Brain microvascular endothelial cell (primary cell): ENCODE measurements around the gene RBMX.
"Not testable (repeated sequence)": the region's sequence is repeated elsewhere in the genome, so short reads cannot be mapped to it uniquely, and the experiment has no call there.

Experiments
- DNase-seq: peaks from one replicate; pipeline ENCODE4 v3.0.0-alpha.2; 2020
- H3K27ac ChIP-seq: fragments of 250-450 bp; sonication (Bioruptor Pico); 2 replicates; pipeline ENCODE4 v1.5.1; 2020; ENCODE audit warnings: mild to moderate bottlenecking, moderate library complexity
- H3K27me3 ChIP-seq: fragments of 250-450 bp; sonication (Bioruptor Pico); replicated peaks from 2 replicates; pipeline ENCODE4 v1.5.1; 2020; ENCODE audit warnings: mild to moderate bottlenecking
- H3K36me3 ChIP-seq: fragments of 250-450 bp; sonication (Bioruptor Pico); replicated peaks from 2 replicates; pipeline ENCODE4 v1.5.1; 2020; ENCODE audit warnings: mild to moderate bottlenecking
- H3K4me3 ChIP-seq: 2 replicates; pipeline ENCODE4 v1.5.1; 2011; ENCODE audit warnings: low read depth, mild to moderate bottlenecking, control low read depth, low read length, moderate library complexity
- CTCF ChIP-seq: IDR thresholded peaks from 2 replicates; pipeline ENCODE4 v1.5.1; 2011; ENCODE audit warnings: low read depth, mild to moderate bottlenecking, moderate library complexity, low read length, control low read depth, inconsistent platforms; ENCODE audit errors: missing control alignments
- in situ Hi-C: cut with HindIII; loops from 2 replicates; pipeline ENCODE4 v1.10.0; 2017; ENCODE audit warnings: low sequenced_read_pairs, low pct_ligation_motif_present

The RBMX gene

GRCh38 chrX:136899221-136899620 lies 18.7 kb upstream of the RBMX start:
- in situ Hi-C loops = no loop called here
- no peak for TF ChIP-seq CTCF
- Histone ChIP-seq H3K27me3 (no peaks in the 10 kb centered on the region), H3K4me3 (no peak overlapping the region), H3K36me3 (no peaks in the 10 kb centered on the region), H3K27ac (no peak overlapping the region)
- DNase-seq = no peak

- H3K36me3 ChIP-seq, H3K4me3 ChIP-seq, H3K27me3 ChIP-seq, DNase-seq, in situ Hi-C loops, H3K27ac ChIP-seq: not testable (repeated sequence)
These were observed 18.2 kb upstream of the RBMX start for GRCh38 chrX:136898752-136899151.

DNA sequence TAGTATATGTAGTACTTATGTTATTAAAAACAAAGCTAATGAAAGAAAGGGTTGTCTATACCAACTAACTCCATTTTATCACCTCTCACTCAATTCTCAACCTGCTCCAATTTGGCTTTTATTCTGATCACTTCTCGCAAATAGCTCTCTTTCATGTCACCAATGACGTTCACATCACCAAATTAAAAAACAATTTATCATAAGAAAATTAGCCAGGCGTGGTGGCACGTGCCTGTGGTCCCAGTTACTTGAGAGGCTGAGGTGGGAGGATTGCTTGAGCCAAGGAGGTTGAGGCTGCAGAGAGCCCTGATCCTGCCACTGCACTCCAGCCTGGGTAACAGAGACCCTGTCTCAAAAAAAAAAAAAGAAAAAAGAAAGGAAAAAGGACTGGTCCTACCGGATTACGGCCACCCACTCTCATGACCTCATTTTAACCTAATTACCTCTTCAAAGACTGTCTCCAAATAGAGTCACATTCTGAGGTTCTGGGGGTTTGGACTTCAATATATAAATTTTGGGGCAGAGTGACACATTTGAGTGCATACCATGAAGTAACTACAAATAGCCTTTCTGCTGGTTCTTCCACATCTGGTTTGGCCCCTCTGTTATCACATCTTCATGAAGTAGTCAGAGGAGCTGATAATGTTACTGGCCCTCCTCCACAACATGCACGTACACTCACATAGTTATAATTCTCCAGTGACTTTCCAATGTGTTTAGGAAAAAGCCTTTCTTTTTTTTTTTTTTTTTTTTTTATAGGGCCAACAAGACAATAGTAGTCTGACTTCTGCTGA lies 15.8 kb upstream of the RBMX start:
- H3K4me3 ChIP-seq = no peak overlapping the region
- TF ChIP-seq CTCF = no peak
- H3K36me3 ChIP-seq = no peaks in the 10 kb centered on the region
- no peak for DNase-seq
- in situ Hi-C loops = no loop called here
- H3K27me3 ChIP-seq = no peaks in the 10 kb centered on the region
- no peak overlapping the region for H3K27ac ChIP-seq

DNA sequence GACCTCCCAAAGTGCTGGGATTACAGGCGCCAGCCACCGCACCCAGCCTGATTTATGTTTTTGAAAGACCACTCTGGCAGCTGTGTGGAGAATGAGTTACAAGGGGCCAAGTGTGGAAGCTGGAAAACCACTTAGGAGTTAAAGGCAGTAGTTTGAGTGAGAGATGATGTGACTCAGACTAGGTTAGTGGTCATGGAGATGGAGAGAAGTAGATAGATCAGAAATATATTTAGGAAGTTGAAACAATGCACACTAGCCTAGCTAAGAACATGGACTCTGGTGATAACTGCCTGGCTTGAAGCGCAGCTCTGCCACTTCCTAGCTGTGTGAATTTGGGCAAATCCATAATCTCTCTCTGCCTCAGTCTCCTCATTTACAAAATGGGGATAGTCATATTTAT lies 11.9 kb upstream of the RBMX start:
- H3K36me3 ChIP-seq = no peaks in the 10 kb centered on the region
- no peaks in the 10 kb centered on the region for H3K27me3 ChIP-seq
- no peak for TF ChIP-seq CTCF
- in situ Hi-C loops = no loop called here
- H3K27ac ChIP-seq = no peak overlapping the region
- no peak overlapping the region for H3K4me3 ChIP-seq
- no peak for DNase-seq

DNA sequence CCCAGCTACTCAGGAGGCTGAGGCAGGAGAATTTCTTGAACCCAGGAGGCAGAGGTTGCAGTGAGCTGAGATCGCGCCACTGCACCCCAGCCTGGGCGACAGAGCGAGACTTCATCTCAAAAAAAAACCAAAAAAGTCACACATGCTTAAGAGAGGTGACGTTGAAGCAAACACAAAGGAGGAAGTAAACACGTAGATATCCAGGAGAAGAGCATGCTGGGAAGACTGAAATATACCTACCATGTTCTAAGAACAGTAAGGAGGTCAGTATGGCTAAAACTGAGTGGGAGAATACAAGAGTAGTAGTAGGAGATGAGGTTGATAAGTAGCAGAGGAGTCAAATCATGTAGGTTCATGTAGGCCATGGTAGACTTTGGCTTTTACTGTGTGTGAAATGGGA lies 10.1 kb upstream of the RBMX start:
- DNase-seq, H3K27ac ChIP-seq, H3K27me3 ChIP-seq, H3K36me3 ChIP-seq, H3K4me3 ChIP-seq, in situ Hi-C loops: not testable (repeated sequence)

DNA sequence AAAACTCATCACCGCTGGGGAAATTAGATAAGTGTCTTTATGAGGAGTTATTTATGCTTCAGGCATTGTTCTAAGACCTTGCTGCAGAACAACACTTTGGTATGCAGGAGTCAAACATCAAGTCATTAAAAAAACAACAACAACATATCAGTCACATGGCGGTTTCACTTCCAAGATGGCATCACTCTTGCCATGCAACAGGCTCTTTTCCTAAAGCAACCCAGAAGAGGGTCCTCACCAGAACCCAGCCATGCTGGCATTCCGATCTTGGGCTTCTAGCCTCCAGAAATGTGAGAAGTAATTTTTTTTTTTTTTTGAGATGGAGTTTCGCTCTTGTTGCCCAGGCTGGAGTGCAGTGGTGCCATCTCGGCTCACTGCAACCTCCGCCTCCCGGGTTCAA lies 8.7 kb upstream of the RBMX start:
- TF ChIP-seq CTCF = no peak
- no peak overlapping the region for H3K27ac ChIP-seq
- no peak for DNase-seq
- H3K4me3 ChIP-seq = no peak overlapping the region
- in situ Hi-C loops = no loop called here
- no peaks in the 10 kb centered on the region for H3K27me3 ChIP-seq
- no peaks in the 10 kb centered on the region for H3K36me3 ChIP-seq

DNA sequence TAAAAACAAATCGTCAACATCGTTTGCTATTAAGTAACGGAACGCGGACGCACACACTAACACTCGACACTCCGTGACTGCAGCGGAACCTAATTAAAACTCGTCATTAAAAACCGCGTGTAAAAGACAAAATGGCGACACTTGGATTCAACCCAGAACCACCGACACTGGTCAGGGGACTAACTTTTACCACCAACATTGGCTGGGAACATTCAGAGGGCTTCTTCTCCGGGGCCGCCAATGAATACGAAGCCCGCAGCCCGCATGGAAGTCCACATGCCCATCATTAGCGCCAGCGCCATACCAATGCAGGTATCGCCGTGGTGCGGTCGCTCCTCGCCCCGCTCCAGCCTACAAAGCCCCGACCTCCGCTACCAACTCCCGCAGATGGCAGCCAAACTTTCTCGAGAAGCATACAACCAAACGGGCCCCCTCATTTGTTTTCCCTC lies 498 bp downstream of the RBMX start:
- no peak for TF ChIP-seq CTCF
- Histone ChIP-seq H3K27ac (peak overlapping the region; percentile 93), H3K27me3 (no peaks in the 10 kb centered on the region), H3K4me3 (peak overlapping the region; percentile 89), H3K36me3 (peaks cover 20% of the 10 kb centered on the region)
- no peak for DNase-seq
- in situ Hi-C loops = no loop called here
